H9 (cell line): Measurements from ENCODE around the gene YES1. TPM values are rescaled to one million over a fixed set of nuclear protein-coding genes. Genes with fewer than 3 reads are reported as not detected.

Experiments
- DNase-seq: peaks from one replicate; pipeline ENCODE4 v3.0.0-alpha.2; 2017
- H2AFZ ChIP-seq: one replicate; pipeline ENCODE4 v1.6.1; 2013; ENCODE audit warnings: mild to moderate bottlenecking, low read length, control low read depth, moderate library complexity
- H2AK5ac ChIP-seq: 2 replicates; pipeline ENCODE4 v1.6.1; 2013; ENCODE audit warnings: low read length, control low read depth, mixed read lengths; ENCODE audit not compliant: insufficient read length
- H2BK120ac ChIP-seq: one replicate; pipeline ENCODE4 v1.6.1; 2013; ENCODE audit warnings: low read depth, mild to moderate bottlenecking, low read length, control low read depth, inconsistent platforms; ENCODE audit not compliant: poor library complexity, severe bottlenecking
- H2BK12ac ChIP-seq: 2 replicates; pipeline ENCODE4 v1.6.1; 2013; ENCODE audit warnings: low read length, control low read depth, mixed read lengths, low read depth; ENCODE audit not compliant: insufficient read length
- H2BK15ac ChIP-seq: 2 replicates; pipeline ENCODE4 v1.6.1; 2013; ENCODE audit warnings: low read depth, low read length, control low read depth
- H2BK20ac ChIP-seq: one replicate; pipeline ENCODE4 v1.6.1; 2013; ENCODE audit warnings: low read depth, mild to moderate bottlenecking, low read length, control low read depth, inconsistent platforms; ENCODE audit not compliant: poor library complexity, severe bottlenecking
- H2BK5ac ChIP-seq: 2 replicates; pipeline ENCODE4 v1.6.1; 2013; ENCODE audit warnings: low read length, control low read depth, mixed read lengths; ENCODE audit not compliant: insufficient read length
- H3K14ac ChIP-seq: 2 replicates; pipeline ENCODE4 v1.6.1; 2013; ENCODE audit warnings: low read length, control low read depth; ENCODE audit not compliant: insufficient read depth
- H3K18ac ChIP-seq: 2 replicates; pipeline ENCODE4 v1.6.1; 2013; ENCODE audit warnings: low read depth, mild to moderate bottlenecking, mixed read lengths, low read length, control low read depth; ENCODE audit not compliant: insufficient read length
- H3K23ac ChIP-seq: 2 replicates; pipeline ENCODE4 v1.6.1; 2013; ENCODE audit warnings: low read length, control low read depth, mixed read lengths, low read depth; ENCODE audit not compliant: insufficient read length
- H3K23me2 ChIP-seq: 2 replicates; pipeline ENCODE4 v1.6.1; 2013; ENCODE audit warnings: low read depth, mild to moderate bottlenecking, mixed read lengths, low read length, control low read depth; ENCODE audit not compliant: insufficient read length, poor library complexity, severe bottlenecking
- H3K27ac ChIP-seq: 2 replicates; pipeline ENCODE4 v1.5.1; 2013; ENCODE audit warnings: low read length, control low read depth, mixed read lengths, low read depth; ENCODE audit not compliant: insufficient read length
- H3K27me3 ChIP-seq: 2 replicates; pipeline ENCODE4 v1.6.1; 2013; ENCODE audit warnings: low read length, control low read depth, inconsistent platforms; ENCODE audit not compliant: insufficient read depth
- H3K4ac ChIP-seq: 2 replicates; pipeline ENCODE4 v1.6.1; 2013; ENCODE audit warnings: low read depth, mild to moderate bottlenecking, control low read depth, inconsistent platforms, low read length, moderate library complexity
- H3K4me1 ChIP-seq: 2 replicates; pipeline ENCODE4 v1.6.1; 2013; ENCODE audit warnings: low read length, control low read depth, inconsistent platforms; ENCODE audit not compliant: insufficient read depth
- H3K4me2 ChIP-seq: 2 replicates; pipeline ENCODE4 v1.6.1; 2013; ENCODE audit warnings: low read length, control low read depth, mixed read lengths; ENCODE audit not compliant: insufficient read length, insufficient read depth
- H3K56ac ChIP-seq: 2 replicates; pipeline ENCODE4 v1.6.1; 2013; ENCODE audit warnings: low read depth, mild to moderate bottlenecking, mixed read lengths, low read length, control low read depth; ENCODE audit not compliant: insufficient read length
- H3K79me1 ChIP-seq: 2 replicates; pipeline ENCODE4 v1.6.1; 2013; ENCODE audit warnings: low read depth, mild to moderate bottlenecking, moderate library complexity, low read length, control low read depth, inconsistent platforms; ENCODE audit not compliant: insufficient read depth, poor library complexity, severe bottlenecking
- H3K79me2 ChIP-seq: 2 replicates; pipeline ENCODE4 v1.6.1; 2013; ENCODE audit warnings: low read length, control low read depth, inconsistent platforms; ENCODE audit not compliant: insufficient read depth
- H3K9ac ChIP-seq: 2 replicates; pipeline ENCODE4 v1.6.1; 2013; ENCODE audit warnings: low read length, control low read depth, mixed read lengths; ENCODE audit not compliant: insufficient read length; ENCODE audit errors: extremely low read depth
- H3K9me3 ChIP-seq: one replicate; pipeline ENCODE4 v1.6.1; 2013; ENCODE audit warnings: low read depth, low read length, inconsistent platforms; ENCODE audit not compliant: control insufficient read depth
- H3T11ph ChIP-seq: one replicate; pipeline ENCODE4 v1.6.1; 2013; ENCODE audit warnings: mild to moderate bottlenecking, low read length, control low read depth, inconsistent platforms
- H4K20me1 ChIP-seq: one replicate; pipeline ENCODE4 v1.6.1; 2013; ENCODE audit not compliant: control insufficient read depth, insufficient read length, insufficient read depth
- H4K5ac ChIP-seq: 2 replicates; pipeline ENCODE4 v1.6.1; 2013; ENCODE audit warnings: low read depth, mild to moderate bottlenecking, mixed read lengths, low read length, control low read depth; ENCODE audit not compliant: insufficient read length
- H4K8ac ChIP-seq: replicated peaks from 2 replicates; pipeline ENCODE4 v1.6.1; 2013; ENCODE audit warnings: low read length, control low read depth, mixed read lengths, low read depth; ENCODE audit not compliant: insufficient read length
- H4K91ac ChIP-seq: 2 replicates; pipeline ENCODE4 v1.6.1; 2013; ENCODE audit warnings: low read depth, mild to moderate bottlenecking, moderate library complexity, mixed read lengths, low read length, control low read depth; ENCODE audit not compliant: insufficient read length
- H3K27ac Mint-ChIP-seq, 3 experiments: 2 replicates in 2 of 3; 3 replicates in 1 of 3; pipeline ENCODE4 v1.8.0; 2020 to 2021; ENCODE audit warnings: mixed read lengths in 3 of 3, mild to moderate bottlenecking in 1 of 3, moderate library complexity in 1 of 3
- H3K27me3 Mint-ChIP-seq: 2 replicates; pipeline ENCODE4 v1.8.0; 2021; ENCODE audit warnings: low read depth, mild to moderate bottlenecking, moderate library complexity, mixed read lengths
- H3K36me3 Mint-ChIP-seq, 3 experiments: 2 replicates in 2 of 3; 3 replicates in 1 of 3; pipeline ENCODE4 v1.8.0; 2020 to 2021; ENCODE audit warnings: low read depth in 3 of 3, mixed read lengths in 3 of 3; ENCODE audit not compliant: insufficient read depth in 1 of 3
- H3K4me1 Mint-ChIP-seq, 2 experiments: 2 replicates each; pipeline ENCODE4 v1.8.0; 2020; ENCODE audit warnings: mixed read lengths in 2 of 2
- H3K4me3 Mint-ChIP-seq, 2 experiments: 2 replicates in 1 of 2; 3 replicates in 1 of 2; pipeline ENCODE4 v1.8.0; 2020 to 2021; ENCODE audit warnings: mild to moderate bottlenecking in 2 of 2, mixed read lengths in 2 of 2, moderate library complexity in 1 of 2
- H3K9me3 Mint-ChIP-seq, 2 experiments: 2 replicates in 1 of 2; 3 replicates in 1 of 2; pipeline ENCODE4 v1.8.0; 2020; ENCODE audit warnings: mild to moderate bottlenecking in 2 of 2, mixed read lengths in 2 of 2, moderate library complexity in 1 of 2
- CTCF ChIP-seq: fragments of 200-600 bp; sonication (generic); conservative IDR thresholded peaks from 3 replicates; pipeline ENCODE4 v1.8.0; 2021; ENCODE audit warnings: antibody characterized with exemption, mild to moderate bottlenecking
- whole genome bisulfite sequencing: extraction: QIAGEN DNeasy Blood & Tissue Kit; methylation state at CpG from one replicate; pipeline ENCODE4 v1.1.7; 2013; ENCODE audit warnings: missing lambda C conversion rate, low lambda C conversion rate, mixed read lengths; ENCODE audit not compliant: insufficient read length; ENCODE audit errors: extremely low coverage; 5-methylcytosine and 5-hydroxymethylcytosine counted together
- total RNA-seq: library from RNA; stranded (reverse); gene quantifications from 2 replicates; pipeline ENCODE4 v1.2.1, GENCODE V29; 2021

YES1 gene
- total RNA-seq, 1 experiment from 2014 or later: 86.9 TPM

- Histone ChIP-seq H3K18ac (no peak overlapping the region), H4K5ac (no peak overlapping the region), H3K9me3 (no peaks in the 10 kb centered on the region), H3K23me2 (no peaks in the 10 kb centered on the region), H3K79me1 (no peaks in the 10 kb centered on the region), H4K20me1 (no peaks in the 10 kb centered on the region), H2AFZ (no peak overlapping the region), H3K4me2 (no peak overlapping the region), H3K23ac (no peak overlapping the region), H3K14ac (no peak overlapping the region), H2BK15ac (no peak overlapping the region), H2BK12ac (no peak overlapping the region), H3K56ac (no peak overlapping the region), H3K27ac (no peak overlapping the region), H3K27me3 (no peaks in the 10 kb centered on the region), H4K8ac (no peak overlapping the region), H2BK120ac (no peak overlapping the region), H3K4me1 (no peaks in the 10 kb centered on the region), H2AK5ac (no peak overlapping the region), H2BK5ac (no peak overlapping the region), H3T11ph (no peak overlapping the region), H3K9ac (no peak overlapping the region), H4K91ac (no peak overlapping the region), H3K4ac (no peak overlapping the region), H2BK20ac (no peak overlapping the region), H3K79me2 (no peaks in the 10 kb centered on the region)
- no peak for TF ChIP-seq CTCF
- Mint-ChIP-seq H3K9me3 (no peaks in the 10 kb centered on the region), H3K27me3 (peaks cover 12% of the 10 kb centered on the region), H3K36me3 (no peaks in the 10 kb centered on the region), H3K4me3 (no peak overlapping the region), H3K4me1 (0 out of 4 replicates have a peak, but pooled peaks cover 0 to 4% of the 10 kb centered on the region in 2 experiments), H3K27ac (no peak overlapping the region)
- WGBS: 100% methylated on average over 1 of the region's 4 CpGs
- no peak for DNase-seq
These were observed 37.0 kb upstream of the YES1 start for GRCh38 chr18:849021-849420.
